ENCODE measurements around the gene OGFRL1. TPM values are rescaled to one million over a fixed set of nuclear protein-coding genes. Genes with fewer than 3 reads are reported as not detected.

The OGFRL1 gene
- total RNA-seq, 1 donor from 2014 or later = 48.7 TPM

- TF ChIP-seq, protein P1, sequence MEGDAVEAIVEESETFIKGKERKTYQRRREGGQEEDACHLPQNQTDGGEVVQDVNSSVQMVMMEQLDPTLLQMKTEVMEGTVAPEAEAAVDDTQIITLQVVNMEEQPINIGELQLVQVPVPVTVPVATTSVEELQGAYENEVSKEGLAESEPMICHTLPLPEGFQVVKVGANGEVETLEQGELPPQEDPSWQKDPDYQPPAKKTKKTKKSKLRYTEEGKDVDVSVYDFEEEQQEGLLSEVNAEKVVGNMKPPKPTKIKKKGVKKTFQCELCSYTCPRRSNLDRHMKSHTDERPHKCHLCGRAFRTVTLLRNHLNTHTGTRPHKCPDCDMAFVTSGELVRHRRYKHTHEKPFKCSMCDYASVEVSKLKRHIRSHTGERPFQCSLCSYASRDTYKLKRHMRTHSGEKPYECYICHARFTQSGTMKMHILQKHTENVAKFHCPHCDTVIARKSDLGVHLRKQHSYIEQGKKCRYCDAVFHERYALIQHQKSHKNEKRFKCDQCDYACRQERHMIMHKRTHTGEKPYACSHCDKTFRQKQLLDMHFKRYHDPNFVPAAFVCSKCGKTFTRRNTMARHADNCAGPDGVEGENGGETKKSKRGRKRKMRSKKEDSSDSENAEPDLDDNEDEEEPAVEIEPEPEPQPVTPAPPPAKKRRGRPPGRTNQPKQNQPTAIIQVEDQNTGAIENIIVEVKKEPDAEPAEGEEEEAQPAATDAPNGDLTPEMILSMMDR (IDR thresholded peaks at IDR 0.05; ENCODE audit: insufficient read depth, low read length, poor library complexity, severe bottlenecking) = no peak
- H3K36me3 ChIP-seq (ENCODE audit: control insufficient read depth, insufficient read depth, low read length) = no peaks in the 10 kb centered on the region
- H3K27me3 ChIP-seq (ENCODE audit: control insufficient read depth, insufficient read depth, low read length) = no peaks in the 10 kb centered on the region
- H3K4me3 ChIP-seq (ENCODE audit: low read depth, low read length) = peak overlapping the region; percentile 66
- no peak for DNase-seq (ENCODE audit: low read depth)
These were observed 609 bp downstream of the OGFRL1 start for GRCh38 chr6:71289039-71289801.

DNA sequence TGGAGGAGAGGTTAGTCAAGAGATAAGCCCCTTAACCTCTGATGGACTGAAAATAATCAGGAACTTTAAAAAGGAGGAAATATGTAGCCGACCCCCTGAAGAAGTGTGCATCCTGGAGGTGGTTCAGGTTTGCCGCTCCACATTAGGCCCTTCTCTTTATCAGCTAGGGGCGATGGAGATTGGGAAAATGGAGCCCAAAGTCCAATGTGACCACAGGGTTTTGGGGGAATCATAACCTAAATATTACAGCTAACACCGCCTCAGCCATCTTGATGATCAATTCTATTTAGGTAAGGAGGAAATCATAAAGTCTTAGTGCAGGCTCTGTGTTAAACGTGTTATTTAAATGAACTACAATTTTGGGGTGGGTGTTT lies 1.2 kb downstream of the OGFRL1 start:
- Histone ChIP-seq H3K27me3 (ENCODE audit: control insufficient read depth, insufficient read depth, low read length) (no peaks in the 10 kb centered on the region), H3K4me3 (ENCODE audit: low read depth, low read length) (peak overlapping the region; percentile 66), H3K36me3 (ENCODE audit: control insufficient read depth, insufficient read depth, low read length) (no peaks in the 10 kb centered on the region)
- no peak for DNase-seq (ENCODE audit: low read depth)
- TF ChIP-seq, protein P1 (IDR thresholded peaks at IDR 0.05; ENCODE audit: insufficient read depth, low read length, poor library complexity, severe bottlenecking) = no peak

- TF ChIP-seq, protein P1 (IDR thresholded peaks at IDR 0.05; ENCODE audit: insufficient read depth, low read length, poor library complexity, severe bottlenecking) = no peak
- H3K4me3 ChIP-seq (ENCODE audit: low read depth, low read length) = peak overlapping the region; percentile 66
- H3K36me3 ChIP-seq (ENCODE audit: control insufficient read depth, insufficient read depth, low read length) = no peaks in the 10 kb centered on the region
These were observed 2.0 kb downstream of the OGFRL1 start for GRCh38 chr6:71290611-71291010.

GRCh38 chr6:71292001-71292400 lies 3.4 kb downstream of the OGFRL1 start:
- no peaks in the 10 kb centered on the region for H3K36me3 ChIP-seq (ENCODE audit: control insufficient read depth, insufficient read depth, low read length)
- TF ChIP-seq, protein P1 (IDR thresholded peaks at IDR 0.05; ENCODE audit: insufficient read depth, low read length, poor library complexity, severe bottlenecking) = no peak
- no peaks in the 10 kb centered on the region for H3K27me3 ChIP-seq (ENCODE audit: control insufficient read depth, insufficient read depth, low read length)
- DNase-seq (ENCODE audit: low read depth) = no peak
- H3K4me3 ChIP-seq (ENCODE audit: low read depth, low read length) = no peak overlapping the region

More at GRCh38 chr6:71290611-71291010, 2.0 kb downstream of the OGFRL1 start:
- H3K27me3 ChIP-seq (ENCODE audit: control insufficient read depth, insufficient read depth, low read length) = no peaks in the 10 kb centered on the region
- no peak for DNase-seq (ENCODE audit: low read depth)

DNA sequence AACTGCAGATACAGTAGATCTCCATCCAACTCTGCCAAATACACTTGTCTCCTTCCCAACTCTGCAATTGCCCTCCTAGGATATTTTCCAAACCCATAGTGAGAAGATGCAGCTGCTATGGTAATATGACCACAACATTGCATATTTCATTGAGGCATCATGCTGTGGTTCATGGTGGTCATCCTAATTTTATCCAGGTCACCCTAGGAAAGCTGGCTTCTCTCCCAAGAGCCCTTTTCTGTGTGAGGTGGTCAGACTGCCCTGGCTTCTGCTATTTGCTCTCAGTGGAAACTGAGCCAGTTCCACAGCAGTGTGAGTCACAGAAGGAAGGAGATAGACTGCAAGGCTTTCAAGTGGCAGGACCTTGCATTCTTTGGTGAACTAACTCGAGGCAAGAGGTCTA lies 5.5 kb downstream of the OGFRL1 start:
- TF ChIP-seq, protein P1 (IDR thresholded peaks at IDR 0.05; ENCODE audit: insufficient read depth, low read length, poor library complexity, severe bottlenecking) = no peak
- no peaks in the 10 kb centered on the region for H3K36me3 ChIP-seq (ENCODE audit: control insufficient read depth, insufficient read depth, low read length)
- H3K4me3 ChIP-seq (ENCODE audit: low read depth, low read length) = no peak overlapping the region
- no peaks in the 10 kb centered on the region for H3K27me3 ChIP-seq (ENCODE audit: control insufficient read depth, insufficient read depth, low read length)
- no peak for DNase-seq (ENCODE audit: low read depth)

DNA sequence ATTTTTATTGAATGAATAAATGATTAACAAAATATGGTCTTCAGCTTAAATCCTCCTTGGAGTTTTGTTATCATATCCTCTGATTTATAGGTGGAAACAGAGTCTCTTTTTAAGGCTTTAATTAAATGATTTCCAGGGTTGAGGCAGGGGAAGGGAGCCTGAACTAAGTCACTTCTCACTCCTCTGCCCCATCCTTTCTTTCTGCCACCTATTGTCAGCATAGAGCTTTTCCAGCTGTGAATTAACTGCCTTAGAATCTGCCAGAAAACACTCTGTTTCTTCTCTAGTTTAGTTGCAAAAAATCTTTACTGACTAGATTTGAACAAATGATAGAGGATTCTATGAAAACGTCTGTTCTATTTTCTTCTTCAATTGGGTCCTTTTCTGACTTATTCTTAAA lies 9.8 kb downstream of the OGFRL1 start:
- no peak for DNase-seq (ENCODE audit: low read depth)
- TF ChIP-seq, protein P1 (IDR thresholded peaks at IDR 0.05; ENCODE audit: insufficient read depth, low read length, poor library complexity, severe bottlenecking) = no peak
- H3K27me3 ChIP-seq (ENCODE audit: control insufficient read depth, insufficient read depth, low read length) = no peaks in the 10 kb centered on the region
- no peak overlapping the region for H3K4me3 ChIP-seq (ENCODE audit: low read depth, low read length)
- H3K36me3 ChIP-seq (ENCODE audit: control insufficient read depth, insufficient read depth, low read length) = no peaks in the 10 kb centered on the region

All from kidney epithelial cell (primary cell).